Amniotic stem cell (primary cell): ENCODE results near the gene MAGI2.
"Not testable (repeated sequence)": the region's sequence is repeated elsewhere in the genome, so short reads cannot be mapped to it uniquely, and the experiment has no call there.

ENCODE experiments used
- DNase-seq: peaks from one replicate; lab custom pipeline; 2025; lab: John Stamatoyannopoulos, UW

The MAGI2 gene

GRCh38 chr7:78296046-78296597 is 1157.3 kb downstream of the MAGI2 start:
- DNase-seq: peak; percentile 41

- DNase-seq: not testable (repeated sequence)
Measured at GRCh38 chr7:78289471-78289870, 1164.0 kb downstream of the MAGI2 start.

- DNase-seq: no peak
Measured at GRCh38 chr7:78284945-78285344, 1168.5 kb downstream of the MAGI2 start.

- no peak for DNase-seq
Measured at GRCh38 chr7:78280276-78280675, 1173.2 kb downstream of the MAGI2 start.

- DNase-seq: no peak
Measured at GRCh38 chr7:78279457-78279856, 1174.0 kb downstream of the MAGI2 start.

- DNase-seq: peak; percentile 74
Measured at GRCh38 chr7:78279032-78279431, 1174.4 kb downstream of the MAGI2 start.

- no peak for DNase-seq
Measured at GRCh38 chr7:78267141-78267540, 1186.3 kb downstream of the MAGI2 start.

- no peak for DNase-seq
Measured at GRCh38 chr7:78265486-78265885, 1188.0 kb downstream of the MAGI2 start.

- DNase-seq: no peak
Measured at GRCh38 chr7:78265071-78265470, 1188.4 kb downstream of the MAGI2 start.

GRCh38 chr7:78264105-78264504 is 1189.4 kb downstream of the MAGI2 start:
- DNase-seq: no peak

GRCh38 chr7:78261739-78262138 is 1191.7 kb downstream of the MAGI2 start:
- no peak for DNase-seq

- no peak for DNase-seq
Measured at GRCh38 chr7:78261302-78261701, 1192.2 kb downstream of the MAGI2 start.

GRCh38 chr7:78260826-78261225 is 1192.6 kb downstream of the MAGI2 start:
- no peak for DNase-seq

- no peak for DNase-seq
Measured at GRCh38 chr7:78254726-78255055, 1198.8 kb downstream of the MAGI2 start.

GRCh38 chr7:78253850-78254725 is 1199.4 kb downstream of the MAGI2 start:
- no peak for DNase-seq

GRCh38 chr7:78248867-78249266 is 1204.6 kb downstream of the MAGI2 start:
- DNase-seq: no peak

- DNase-seq: no peak
Measured at GRCh38 chr7:78247910-78248689, 1205.4 kb downstream of the MAGI2 start.

GRCh38 chr7:78240179-78240578 is 1213.3 kb downstream of the MAGI2 start:
- DNase-seq: not testable (repeated sequence)

GRCh38 chr7:78234634-78235033 is 1218.8 kb downstream of the MAGI2 start:
- no peak for DNase-seq

- peak; percentile 20 for DNase-seq
Measured at GRCh38 chr7:78232806-78233205, 1220.7 kb downstream of the MAGI2 start.

- DNase-seq: no peak
Measured at GRCh38 chr7:78226059-78226719, 1227.3 kb downstream of the MAGI2 start.

GRCh38 chr7:78225534-78225933 is 1227.9 kb downstream of the MAGI2 start:
- no peak for DNase-seq
